GM12892 (cell line): ENCODE results near the gene GABRD.

ENCODE experiments used
- POLR2A ChIP-seq: IDR thresholded peaks from 2 replicates; pipeline ENCODE4 v1.6.1; 2011; ENCODE audit warnings: low read depth, low read length, control low read depth
- POLR2AphosphoS5 ChIP-seq: IDR thresholded peaks from 2 replicates; pipeline ENCODE4 v1.6.1; 2011; ENCODE audit warnings: low read depth, low read length, control low read depth
- TAF1 ChIP-seq: IDR thresholded peaks from 2 replicates; pipeline ENCODE4 v1.6.1; 2011; ENCODE audit warnings: low read depth, mild to moderate bottlenecking, control low read depth, low read length, borderline replicate concordance

GRCh38 chr1:1990222-1990621 is 28.9 kb upstream of the GABRD start:
- no peak for TF ChIP-seq POLR2A
- TF ChIP-seq POLR2AphosphoS5 = no peak
- TF ChIP-seq TAF1 = no peak
